RWPE2 (cell line): Measurements from ENCODE around the gene DIDO1.

Source experiments
- ATAC-seq: fragments of 200-7000 bp; cut with Tn5 transposase; 3 replicates; pipeline ENCODE4 v1.9.1; 2021; ENCODE audit warnings: low read depth
- DNase-seq: peaks from one replicate; pipeline ENCODE4 v3.0.0-alpha.2; 2020; ENCODE audit warnings: low spot score
- H3K27ac ChIP-seq: fragments of 450-650 bp; 2 replicates; pipeline ENCODE4 v1.5.1; 2017; ENCODE audit warnings: mild to moderate bottlenecking; ENCODE audit not compliant: poor library complexity, severe bottlenecking
- H3K27me3 ChIP-seq: fragments of 250-450 bp; sonication (Bioruptor Pico); 2 replicates; pipeline ENCODE4 v1.5.1; 2021; ENCODE audit warnings: mild to moderate bottlenecking, moderate library complexity; ENCODE audit not compliant: insufficient read depth, poor library complexity, severe bottlenecking
- H3K36me3 ChIP-seq: fragments of 250-450 bp; sonication (Bioruptor Pico); 2 replicates; pipeline ENCODE4 v1.5.1; 2020; ENCODE audit warnings: low read depth, mild to moderate bottlenecking, moderate library complexity
- H3K4me1 ChIP-seq: fragments of 250-450 bp; sonication (Bioruptor Pico); 2 replicates; pipeline ENCODE4 v1.5.1; 2021; ENCODE audit warnings: mild to moderate bottlenecking, moderate library complexity; ENCODE audit not compliant: insufficient read depth, poor library complexity, severe bottlenecking
- H3K4me3 ChIP-seq: fragments of 250-450 bp; sonication (Bioruptor Pico); 2 replicates; pipeline ENCODE4 v1.5.1; 2021; ENCODE audit warnings: mild to moderate bottlenecking, moderate library complexity; ENCODE audit not compliant: severe bottlenecking
- H3K9me3 ChIP-seq: fragments of 250-450 bp; sonication (Bioruptor Pico); 2 replicates; pipeline ENCODE4 v1.5.1; 2021; ENCODE audit warnings: mild to moderate bottlenecking, moderate library complexity; ENCODE audit not compliant: severe bottlenecking
- TF ChIP-seq, protein P1 (sequence below): fragments of 450-650 bp; IDR thresholded peaks from one replicate; pipeline ENCODE4 v1.5.1; 2017; ENCODE audit warnings: mild to moderate bottlenecking, moderate library complexity; ENCODE audit not compliant: poor library complexity, severe bottlenecking

The DIDO1 gene

DNA sequence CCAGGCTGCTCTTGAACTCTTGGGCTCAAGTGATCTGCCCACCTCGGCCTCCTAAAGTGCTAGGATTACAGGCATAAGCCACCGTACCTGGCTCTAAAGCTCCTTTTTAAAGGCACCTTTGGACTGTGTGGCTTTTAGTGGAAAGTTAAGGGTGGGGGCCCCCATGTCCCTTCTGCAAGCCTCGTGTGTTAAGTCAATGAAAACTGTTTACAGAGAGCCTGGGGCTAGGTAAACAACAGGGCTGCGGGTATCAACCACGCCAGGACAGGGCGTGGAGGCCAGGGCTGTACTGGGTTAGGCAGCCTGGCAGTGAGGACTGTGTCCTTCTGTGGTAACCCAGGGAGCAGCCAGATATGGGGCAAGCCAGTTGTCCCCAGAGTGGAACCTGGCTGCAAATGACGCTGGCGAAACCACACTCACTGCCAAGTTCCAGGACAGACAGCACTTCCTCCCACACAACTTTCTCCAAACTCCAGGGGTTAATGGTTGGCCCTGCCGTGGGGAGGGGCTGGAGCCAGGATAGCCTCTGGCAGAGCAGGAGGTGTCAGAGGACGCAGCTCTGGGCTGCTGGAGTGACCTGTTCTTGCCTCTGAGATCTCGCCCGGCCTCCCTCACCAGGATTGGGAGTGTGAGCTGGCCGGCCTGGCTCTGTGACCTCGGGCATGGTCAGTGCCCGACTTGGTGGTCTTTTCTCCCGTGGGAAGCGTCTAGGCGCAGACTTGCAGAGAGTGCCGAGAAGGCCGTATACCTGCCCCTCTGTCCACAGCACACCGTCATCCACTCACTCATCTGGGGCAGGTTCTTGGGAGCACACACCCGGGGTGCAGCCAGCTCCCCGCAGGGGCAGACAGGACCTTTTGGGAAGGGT, 29.4 kb upstream of the DIDO1 start:
- H3K4me1 ChIP-seq, result no peaks in the 10 kb centered on the region
- no peak overlapping the region for H3K4me3 ChIP-seq
- no peak for ATAC-seq
- no peaks in the 10 kb centered on the region for H3K9me3 ChIP-seq
- H3K27me3 ChIP-seq, result no peaks in the 10 kb centered on the region
- no peak overlapping the region for H3K27ac ChIP-seq
- H3K36me3 ChIP-seq, result no peaks in the 10 kb centered on the region
- TF ChIP-seq, protein P1, sequence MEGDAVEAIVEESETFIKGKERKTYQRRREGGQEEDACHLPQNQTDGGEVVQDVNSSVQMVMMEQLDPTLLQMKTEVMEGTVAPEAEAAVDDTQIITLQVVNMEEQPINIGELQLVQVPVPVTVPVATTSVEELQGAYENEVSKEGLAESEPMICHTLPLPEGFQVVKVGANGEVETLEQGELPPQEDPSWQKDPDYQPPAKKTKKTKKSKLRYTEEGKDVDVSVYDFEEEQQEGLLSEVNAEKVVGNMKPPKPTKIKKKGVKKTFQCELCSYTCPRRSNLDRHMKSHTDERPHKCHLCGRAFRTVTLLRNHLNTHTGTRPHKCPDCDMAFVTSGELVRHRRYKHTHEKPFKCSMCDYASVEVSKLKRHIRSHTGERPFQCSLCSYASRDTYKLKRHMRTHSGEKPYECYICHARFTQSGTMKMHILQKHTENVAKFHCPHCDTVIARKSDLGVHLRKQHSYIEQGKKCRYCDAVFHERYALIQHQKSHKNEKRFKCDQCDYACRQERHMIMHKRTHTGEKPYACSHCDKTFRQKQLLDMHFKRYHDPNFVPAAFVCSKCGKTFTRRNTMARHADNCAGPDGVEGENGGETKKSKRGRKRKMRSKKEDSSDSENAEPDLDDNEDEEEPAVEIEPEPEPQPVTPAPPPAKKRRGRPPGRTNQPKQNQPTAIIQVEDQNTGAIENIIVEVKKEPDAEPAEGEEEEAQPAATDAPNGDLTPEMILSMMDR, result no peak
- DNase-seq, result peak; percentile 87

DNA sequence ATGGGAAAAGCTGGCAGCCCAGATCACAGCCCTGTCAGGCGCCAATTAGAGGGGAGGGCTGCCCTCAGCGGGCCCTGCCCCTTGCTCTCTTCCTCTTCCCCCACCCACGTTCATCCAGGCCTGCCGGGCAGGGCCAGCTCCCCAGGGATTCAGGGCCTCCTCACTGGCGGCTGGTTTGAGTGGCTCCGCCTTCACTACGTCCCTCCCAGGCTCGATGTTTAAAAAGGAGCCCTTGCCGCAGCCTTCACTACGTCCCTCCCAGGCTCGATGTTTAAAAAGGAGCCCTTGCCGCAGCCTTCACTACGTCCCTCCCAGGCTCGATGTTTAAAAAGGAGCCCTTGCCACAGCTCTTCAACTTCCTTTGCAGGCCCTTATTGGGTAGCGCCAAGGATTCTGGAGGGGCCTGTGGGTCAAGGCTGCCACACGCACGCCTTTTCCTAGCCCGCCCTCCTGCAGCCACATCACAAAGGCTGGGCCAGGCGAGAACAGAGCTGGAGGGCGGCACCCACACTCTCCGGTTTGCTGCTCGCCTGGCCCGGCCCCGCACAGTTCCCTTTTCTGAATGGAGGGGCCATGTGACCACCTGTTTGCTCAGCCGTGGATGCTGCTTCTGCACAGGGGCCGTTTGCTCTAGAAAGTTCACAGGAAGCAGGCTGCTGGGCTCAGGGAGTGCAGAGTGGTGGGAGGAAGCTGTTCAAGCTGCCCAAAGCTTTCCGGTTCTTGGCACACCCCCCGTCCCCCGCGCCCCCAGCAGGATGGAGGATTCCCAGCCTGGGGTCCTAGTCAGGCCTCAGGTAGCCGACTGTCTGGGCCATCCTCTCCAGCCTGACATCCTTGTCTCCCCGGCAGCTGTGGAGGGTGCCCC, 27.8 kb upstream of the DIDO1 start:
- H3K9me3 ChIP-seq, result no peaks in the 10 kb centered on the region
- TF ChIP-seq, protein P1, result no peak
- no peak overlapping the region for H3K4me3 ChIP-seq
- H3K36me3 ChIP-seq, result peaks cover 8% of the 10 kb centered on the region
- no peak overlapping the region for H3K27ac ChIP-seq
- H3K4me1 ChIP-seq, result no peaks in the 10 kb centered on the region
- no peaks in the 10 kb centered on the region for H3K27me3 ChIP-seq
- DNase-seq, result peak; percentile 78
- ATAC-seq, result no peak

DNA sequence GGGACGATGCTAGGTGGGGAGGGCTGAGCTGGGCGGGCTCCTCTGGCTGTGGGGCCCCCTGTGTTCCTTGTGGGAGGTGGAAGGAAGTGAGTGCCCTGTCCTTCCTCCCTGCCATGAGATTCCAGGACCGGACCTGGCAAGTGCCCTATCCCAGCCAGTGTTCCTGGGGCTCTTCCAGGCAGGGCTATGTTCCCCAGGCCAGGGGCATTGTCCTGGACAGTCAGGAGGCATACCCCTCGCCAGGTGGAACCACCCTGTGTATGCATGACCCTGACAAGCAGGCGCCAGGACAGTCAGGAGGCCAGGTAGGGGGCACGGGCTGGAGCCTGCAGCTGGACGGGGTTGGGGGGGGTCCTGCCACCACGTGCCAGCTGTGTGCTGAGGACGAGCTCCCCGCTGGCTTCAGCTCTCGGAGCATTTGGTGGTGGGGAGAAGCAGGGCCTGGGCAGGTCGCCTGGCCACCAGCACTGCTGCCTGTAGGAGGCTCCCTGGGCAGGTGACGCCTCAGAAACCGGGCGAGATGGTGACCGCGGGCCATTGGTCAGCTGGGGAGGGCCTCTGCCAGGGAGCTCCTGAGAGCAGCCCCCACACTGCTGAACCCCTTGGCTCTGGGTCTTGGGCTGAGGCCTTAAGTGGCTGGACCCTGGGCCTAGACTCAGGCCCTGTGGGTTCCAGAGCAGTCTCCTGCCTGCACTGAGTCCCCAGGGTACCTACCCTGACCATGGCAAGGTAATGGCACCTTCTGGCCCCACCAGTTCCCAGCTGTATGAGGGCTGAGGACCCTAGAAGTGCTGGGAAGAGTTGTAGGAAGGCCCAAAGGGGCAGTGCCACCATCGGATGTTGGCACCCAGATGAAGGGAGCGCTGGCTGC, 26.9 kb upstream of the DIDO1 start:
- TF ChIP-seq, protein P1, result no peak
- DNase-seq (peak; percentile 82), ATAC-seq (0 out of 3 replicates have a peak, but pooled peaks have one; percentile 6)
- peaks cover 14% of the 10 kb centered on the region for H3K36me3 ChIP-seq
- H3K27ac ChIP-seq, result no peak overlapping the region
- H3K4me3 ChIP-seq, result no peak overlapping the region
- no peaks in the 10 kb centered on the region for H3K4me1 ChIP-seq
- H3K9me3 ChIP-seq, result no peaks in the 10 kb centered on the region
- no peaks in the 10 kb centered on the region for H3K27me3 ChIP-seq

DNA sequence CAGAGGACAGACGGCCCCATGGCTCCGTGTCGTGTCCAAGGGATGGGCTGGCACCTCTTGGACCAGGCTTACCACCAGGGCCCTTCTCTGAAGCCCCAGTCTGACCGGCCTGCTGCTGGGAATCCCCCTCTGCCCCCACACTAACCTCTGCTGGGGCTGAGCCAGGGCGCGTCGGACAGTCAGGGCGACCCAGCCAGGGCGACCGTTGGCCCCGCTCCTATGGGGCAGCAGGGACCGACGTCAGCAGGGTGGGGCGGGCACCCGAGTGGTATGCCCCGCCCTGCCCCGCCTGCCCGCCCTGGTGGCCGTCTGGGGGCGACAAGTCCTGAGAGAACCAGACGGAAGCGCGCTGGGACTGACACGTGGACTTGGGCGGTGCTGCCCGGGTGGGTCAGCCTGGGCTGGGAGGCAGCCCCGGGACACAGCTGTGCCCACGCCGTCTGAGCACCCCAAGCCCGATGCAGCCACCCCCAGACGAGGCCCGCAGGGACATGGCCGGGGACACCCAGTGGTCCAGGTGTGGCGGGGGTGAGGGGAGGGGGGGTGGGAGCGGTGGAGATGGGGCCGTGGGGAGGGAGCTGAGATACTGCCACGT, 26.2 kb upstream of the DIDO1 start, which contains the start of gene SLC17A9:
TSS of gene SLC17A9 (plus strand) at position 337 of the 595 bp plus-strand sequence. CDS start at position 459, 122 bp downstream.
- TF ChIP-seq, protein P1, result no peak
- Histone ChIP-seq H3K27me3 (no peaks in the 10 kb centered on the region), H3K4me1 (no peaks in the 10 kb centered on the region), H3K27ac (no peak within 1 kb of the TSS), H3K4me3 (no peak within 1 kb of the TSS), H3K9me3 (no peaks in the 10 kb centered on the region), H3K36me3 (peaks cover 20% of the 10 kb centered on the region)
- peak; percentile 5; the same call in 1 of the 3 replicates for ATAC-seq
- peak; percentile 84 for DNase-seq
